OCI-LY1 (cell line): ENCODE data around the gene MAP3K3.

Source experiments
- H2AFZ ChIP-seq: fragments of 200-600 bp; sonication (generic), shearing (Covaris generic); 2 replicates; pipeline ENCODE4 v1.6.0; 2014; ENCODE audit warnings: antibody characterized with exemption, mild to moderate bottlenecking, low read length
- H3F3A ChIP-seq: fragments of 200-600 bp; sonication (generic), shearing (Covaris generic); 2 replicates; pipeline ENCODE4 v1.6.0; 2014; ENCODE audit warnings: mild to moderate bottlenecking, antibody characterized with exemption, low read length, moderate library complexity; ENCODE audit not compliant: insufficient read depth
- H3K27ac ChIP-seq: fragments of 200-600 bp; sonication (generic); 2 replicates; pipeline ENCODE4 v1.5.1; 2014; ENCODE audit warnings: low read length, mixed run types, mild to moderate bottlenecking, low read depth; ENCODE audit not compliant: poor library complexity, severe bottlenecking
- H3K27me3 ChIP-seq: fragments of 200-600 bp; sonication (generic); 2 replicates; pipeline ENCODE4 v1.6.0; 2014; ENCODE audit warnings: antibody characterized with exemption, mild to moderate bottlenecking, low read length, moderate library complexity; ENCODE audit not compliant: insufficient read depth
- H3K36me3 ChIP-seq: fragments of 200-600 bp; sonication (generic); 2 replicates; pipeline ENCODE4 v1.6.1; 2014; ENCODE audit warnings: mild to moderate bottlenecking, antibody characterized with exemption, low read length, moderate library complexity, mixed read lengths; ENCODE audit not compliant: insufficient read depth
- H3K4me1 ChIP-seq: fragments of 200-600 bp; sonication (generic); 2 replicates; pipeline ENCODE4 v1.5.1; 2014; ENCODE audit warnings: mild to moderate bottlenecking, low read length, moderate library complexity; ENCODE audit not compliant: insufficient read depth, severe bottlenecking
- H3K4me2 ChIP-seq: fragments of 200-600 bp; sonication (generic), shearing (Covaris generic); 2 replicates; pipeline ENCODE4 v1.6.1; 2014; ENCODE audit warnings: low read length
- H3K4me3 ChIP-seq: fragments of 200-600 bp; sonication (generic); 2 replicates; pipeline ENCODE4 v1.5.1; 2014; ENCODE audit warnings: low read length, low read depth, mild to moderate bottlenecking, mixed read lengths; ENCODE audit not compliant: poor library complexity, severe bottlenecking
- H3K79me2 ChIP-seq: fragments of 200-600 bp; shearing (Covaris generic); 2 replicates; pipeline ENCODE4 v1.6.1; 2016; ENCODE audit warnings: mixed run types, low read length, mixed read lengths; ENCODE audit not compliant: insufficient read depth
- H3K9ac ChIP-seq: fragments of 200-600 bp; sonication (generic), shearing (Covaris generic); 2 replicates; pipeline ENCODE4 v1.6.1; 2014; ENCODE audit warnings: mild to moderate bottlenecking, low read length, mixed read lengths
- H3K9me2 ChIP-seq: fragments of 200-600 bp; sonication (generic), shearing (Covaris generic); 2 replicates; pipeline ENCODE4 v1.6.1; 2014; ENCODE audit warnings: low read depth, mild to moderate bottlenecking, low read length, mixed read lengths
- H3K9me3 ChIP-seq: fragments of 200-600 bp; shearing (Covaris generic); 2 replicates; pipeline ENCODE4 v1.6.1; 2014; ENCODE audit warnings: low read length, mixed read lengths
- H4K20me1 ChIP-seq: fragments of 200-600 bp; sonication (generic), shearing (Covaris generic); 2 replicates; pipeline ENCODE4 v1.6.0; 2016; ENCODE audit warnings: mild to moderate bottlenecking, low read length; ENCODE audit not compliant: insufficient read depth
- CTCF ChIP-seq: fragments of 200-600 bp; sonication (generic), shearing (Covaris generic); IDR thresholded peaks from 2 replicates; pipeline ENCODE4 v1.5.1; 2017; ENCODE audit warnings: mild to moderate bottlenecking, antibody characterized with exemption, low read length, moderate library complexity, mixed read lengths
- EZH2 ChIP-seq: fragments of 200-600 bp; sonication (generic), shearing (Covaris generic); IDR thresholded peaks from 2 replicates; pipeline ENCODE4 v1.8.0; 2017; ENCODE audit warnings: borderline replicate concordance, mixed run types, mild to moderate bottlenecking, antibody characterized with exemption, low read length, moderate library complexity, mixed read lengths

The MAP3K3 gene

DNA sequence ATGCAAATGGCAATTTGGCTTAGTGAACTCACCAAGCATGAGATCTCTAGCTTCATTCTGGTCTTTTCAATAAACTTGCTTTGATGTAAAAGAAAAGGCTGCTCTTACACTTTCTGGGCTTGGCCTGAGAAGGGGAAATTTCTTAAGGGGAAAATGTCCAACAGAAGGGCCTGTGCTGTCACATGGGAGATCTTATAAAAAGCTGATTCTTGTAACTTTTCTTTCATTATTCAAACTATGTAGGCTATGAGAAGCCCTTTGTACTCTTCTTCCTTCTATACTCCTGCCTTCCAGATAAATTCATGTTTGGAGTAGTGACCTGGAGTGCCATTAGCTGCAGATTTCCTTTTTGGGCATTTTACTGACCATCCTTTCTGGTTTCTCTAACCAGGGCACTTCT lies 60.8 kb downstream of the MAP3K3 start:
- Histone ChIP-seq H3K27ac (no peak overlapping the region), H3K36me3 (peaks cover 34% of the 10 kb centered on the region)
- TF ChIP-seq EZH2 (no peak), CTCF (no peak)

DNA sequence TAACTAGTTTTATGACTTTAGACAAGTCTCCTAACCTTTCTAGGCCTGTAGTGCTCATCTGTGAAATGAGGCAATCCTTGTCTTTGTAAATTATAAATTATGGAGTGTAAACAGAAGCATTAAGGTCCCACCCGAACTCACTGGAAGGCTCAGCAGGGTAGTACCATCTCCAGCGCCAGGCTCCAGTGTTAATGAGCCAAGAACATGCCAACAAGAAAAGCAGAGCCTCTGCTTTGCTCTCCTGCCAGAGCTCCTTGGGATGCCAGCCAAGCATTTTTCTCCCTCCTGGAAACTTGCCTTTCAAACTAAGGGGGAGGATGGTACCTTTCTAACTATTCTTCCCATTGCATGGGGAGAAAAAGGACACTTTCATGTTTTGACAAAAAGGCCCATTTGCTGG lies 62.8 kb downstream of the MAP3K3 start:
- H3K9ac ChIP-seq, result no peak overlapping the region
- no peaks in the 10 kb centered on the region for H4K20me1 ChIP-seq
- no peak overlapping the region for H3K4me3 ChIP-seq
- 0 out of 2 replicates have a peak, but pooled peaks cover 9% of the 10 kb centered on the region for H3K9me3 ChIP-seq
- H3K27me3 ChIP-seq, result no peaks in the 10 kb centered on the region
- H3K36me3 ChIP-seq, result peaks cover 32% of the 10 kb centered on the region
- H3F3A ChIP-seq, result no peaks in the 10 kb centered on the region
- no peak overlapping the region for H2AFZ ChIP-seq
- no peaks in the 10 kb centered on the region for H3K79me2 ChIP-seq
- H3K27ac ChIP-seq, result no peak overlapping the region
- no peaks in the 10 kb centered on the region for H3K4me1 ChIP-seq
- no peaks in the 10 kb centered on the region for H3K9me2 ChIP-seq
- no peak overlapping the region for H3K4me2 ChIP-seq
- TF ChIP-seq EZH2, result no peak
- TF ChIP-seq CTCF, result no peak

More for the DNA sequence above, 60.8 kb downstream of the MAP3K3 start:
- Histone ChIP-seq H3K4me1 (no peaks in the 10 kb centered on the region), H3K4me2 (no peak overlapping the region), H3K27me3 (no peaks in the 10 kb centered on the region), H3K9me3 (0 out of 2 replicates have a peak, but pooled peaks cover 9% of the 10 kb centered on the region), H4K20me1 (no peaks in the 10 kb centered on the region), H3K9me2 (no peaks in the 10 kb centered on the region), H3K79me2 (no peaks in the 10 kb centered on the region), H2AFZ (no peak overlapping the region), H3K4me3 (no peak overlapping the region), H3F3A (no peaks in the 10 kb centered on the region), H3K9ac (no peak overlapping the region)

GRCh38 chr17:63685578-63685977 lies 63.4 kb downstream of the MAP3K3 start:
- Histone ChIP-seq H3K36me3 (peaks cover 33% of the 10 kb centered on the region), H3K9me2 (no peaks in the 10 kb centered on the region), H3K4me2 (no peak overlapping the region), H3K79me2 (no peaks in the 10 kb centered on the region), H4K20me1 (no peaks in the 10 kb centered on the region), H3F3A (no peaks in the 10 kb centered on the region), H3K4me3 (no peak overlapping the region), H3K27me3 (no peaks in the 10 kb centered on the region), H3K9me3 (0 out of 2 replicates have a peak, but pooled peaks cover 9% of the 10 kb centered on the region), H2AFZ (no peak overlapping the region), H3K27ac (no peak overlapping the region), H3K9ac (no peak overlapping the region), H3K4me1 (no peaks in the 10 kb centered on the region)
- TF ChIP-seq CTCF (no peak), EZH2 (no peak)
